Measurements from ENCODE around the gene COL6A2.

GRCh38 chr21:46157987-46158451 is 60.1 kb downstream of the COL6A2 start:
- TF ChIP-seq, protein P1, sequence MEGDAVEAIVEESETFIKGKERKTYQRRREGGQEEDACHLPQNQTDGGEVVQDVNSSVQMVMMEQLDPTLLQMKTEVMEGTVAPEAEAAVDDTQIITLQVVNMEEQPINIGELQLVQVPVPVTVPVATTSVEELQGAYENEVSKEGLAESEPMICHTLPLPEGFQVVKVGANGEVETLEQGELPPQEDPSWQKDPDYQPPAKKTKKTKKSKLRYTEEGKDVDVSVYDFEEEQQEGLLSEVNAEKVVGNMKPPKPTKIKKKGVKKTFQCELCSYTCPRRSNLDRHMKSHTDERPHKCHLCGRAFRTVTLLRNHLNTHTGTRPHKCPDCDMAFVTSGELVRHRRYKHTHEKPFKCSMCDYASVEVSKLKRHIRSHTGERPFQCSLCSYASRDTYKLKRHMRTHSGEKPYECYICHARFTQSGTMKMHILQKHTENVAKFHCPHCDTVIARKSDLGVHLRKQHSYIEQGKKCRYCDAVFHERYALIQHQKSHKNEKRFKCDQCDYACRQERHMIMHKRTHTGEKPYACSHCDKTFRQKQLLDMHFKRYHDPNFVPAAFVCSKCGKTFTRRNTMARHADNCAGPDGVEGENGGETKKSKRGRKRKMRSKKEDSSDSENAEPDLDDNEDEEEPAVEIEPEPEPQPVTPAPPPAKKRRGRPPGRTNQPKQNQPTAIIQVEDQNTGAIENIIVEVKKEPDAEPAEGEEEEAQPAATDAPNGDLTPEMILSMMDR (conservative IDR thresholded peaks at IDR 0.05): no peak
- TF ChIP-seq EZH2 (IDR thresholded peaks at IDR 0.05; ENCODE audit: low read depth): no peak
